Measurements from ENCODE around the gene ZNF600.
"Not testable (repeated sequence)": the region's sequence is repeated elsewhere in the genome, so short reads cannot be mapped to it uniquely, and the experiment has no call there.

Gene ZNF600
- 27.2 reads per million, percentile 54 among the genes with 10 or more reads in this experiment for total RNA-seq

GRCh38 chr19:52786464-52787354 is at the start of gene ZNF600:
Gene ZNF600 (minus strand): TSS chr19:52786791. CDS start chr19:52778888, 7,903 bp downstream.
- DNase-seq, result peak; percentile 75

DNA sequence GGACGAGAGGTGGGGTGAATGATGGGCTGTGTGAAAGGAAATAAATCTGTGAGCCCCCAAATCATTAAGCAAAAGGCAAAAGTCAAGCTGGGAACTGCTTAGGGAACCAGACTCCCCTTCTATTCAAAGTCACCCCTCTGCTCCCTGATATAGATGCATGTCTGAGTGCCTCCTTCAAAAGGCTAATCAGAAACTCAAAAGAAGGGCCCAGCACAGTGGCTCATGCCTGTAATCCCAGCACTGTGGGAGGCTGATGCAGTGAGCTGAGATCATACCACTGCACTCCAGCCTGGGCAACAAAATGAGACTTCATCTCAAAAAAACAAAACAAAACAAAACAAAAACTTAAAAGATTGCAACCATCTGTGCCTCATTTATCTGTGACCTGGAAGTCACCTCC is 47.7 kb upstream of the ZNF600 start:
- not testable (repeated sequence) for DNase-seq

GRCh38 chr19:52833541-52833940 is 47.0 kb upstream of the ZNF600 start:
- DNase-seq, result not testable (repeated sequence)

- DNase-seq, result not testable (repeated sequence)
Observed at GRCh38 chr19:52829866-52830265, 43.3 kb upstream of the ZNF600 start.

DNA sequence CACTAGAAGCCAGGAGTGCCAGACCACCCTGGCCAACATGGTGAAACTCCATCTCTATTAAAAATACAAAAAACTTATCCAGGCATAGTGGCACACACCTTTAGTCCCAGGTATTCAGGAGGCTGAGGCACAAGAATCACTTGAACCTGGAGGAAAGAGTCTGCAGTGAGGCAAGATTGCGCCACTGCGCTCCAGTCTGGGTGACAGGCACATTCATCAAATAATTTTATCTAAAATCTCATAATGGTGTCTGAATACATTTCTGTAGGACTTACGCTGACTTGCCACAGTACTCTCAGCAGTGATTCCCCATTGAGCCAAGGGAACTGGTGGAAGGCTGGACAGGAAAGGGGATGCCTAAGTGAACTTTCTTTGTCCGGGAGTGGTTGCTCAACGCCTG is 39.2 kb upstream of the ZNF600 start:
- DNase-seq, result no peak

DNA sequence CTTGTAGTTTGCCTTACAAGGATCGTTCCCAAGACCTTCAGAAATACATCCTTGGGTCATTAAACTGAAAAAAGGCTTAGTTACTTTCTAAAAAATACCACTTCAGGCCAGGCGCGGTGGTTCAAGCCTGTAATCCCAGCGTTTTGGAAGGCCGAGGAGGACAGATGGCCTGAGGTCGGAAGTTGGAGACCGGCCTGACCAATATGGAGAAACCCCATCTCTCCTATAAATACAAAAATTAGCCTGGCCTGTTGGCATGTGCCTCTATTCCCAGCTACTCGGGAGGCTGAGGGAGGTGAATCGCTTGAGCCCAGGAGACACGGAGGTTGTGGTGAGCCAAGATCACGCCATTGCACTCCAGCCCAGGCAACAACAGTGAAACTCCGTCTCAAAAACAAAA is 37.1 kb upstream of the ZNF600 start:
- no peak for DNase-seq

DNA sequence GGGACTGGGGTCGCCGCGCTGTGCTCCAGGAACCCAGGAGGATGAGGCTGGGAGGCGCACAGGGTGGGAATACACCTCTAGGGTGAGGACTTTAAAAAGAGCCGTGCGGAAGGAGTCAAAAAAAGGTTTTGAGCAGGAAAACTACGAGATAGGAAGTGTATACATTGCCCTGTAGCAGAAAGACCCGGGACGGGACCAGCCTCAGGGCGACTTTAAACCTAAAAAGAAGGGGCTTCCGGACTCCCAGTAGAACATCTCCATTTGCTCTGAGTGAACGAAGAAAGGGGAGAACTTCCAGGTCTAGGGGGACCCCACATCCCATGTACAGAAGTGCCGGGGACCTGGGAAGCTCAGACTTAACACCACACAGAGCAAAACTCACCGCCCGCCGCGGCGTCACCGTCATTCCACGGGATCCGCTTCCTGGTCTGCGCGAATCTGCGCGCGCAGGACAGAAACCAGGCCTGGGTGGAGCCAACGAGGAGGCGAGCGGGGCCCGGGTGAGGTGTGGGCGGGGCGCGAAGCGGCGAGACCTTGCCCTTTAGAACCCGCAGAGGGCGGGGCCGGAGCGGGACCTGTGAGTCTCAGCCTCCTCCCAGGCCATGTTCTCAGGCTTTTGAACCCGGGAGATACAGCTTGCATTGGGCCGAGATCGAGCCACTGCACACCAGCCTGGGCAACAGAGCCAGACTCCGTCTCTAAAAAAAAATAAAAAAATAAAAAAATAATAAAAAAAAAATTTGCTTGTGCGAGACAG is 34.8 kb upstream of the ZNF600 start, which contains the start of gene ZNF28:
TSS of gene ZNF28 (minus strand) at position 430 of the 757 bp plus-strand sequence. CDS start 3,675 bp downstream, outside the sequence.
- peak; percentile 38 for DNase-seq

DNA sequence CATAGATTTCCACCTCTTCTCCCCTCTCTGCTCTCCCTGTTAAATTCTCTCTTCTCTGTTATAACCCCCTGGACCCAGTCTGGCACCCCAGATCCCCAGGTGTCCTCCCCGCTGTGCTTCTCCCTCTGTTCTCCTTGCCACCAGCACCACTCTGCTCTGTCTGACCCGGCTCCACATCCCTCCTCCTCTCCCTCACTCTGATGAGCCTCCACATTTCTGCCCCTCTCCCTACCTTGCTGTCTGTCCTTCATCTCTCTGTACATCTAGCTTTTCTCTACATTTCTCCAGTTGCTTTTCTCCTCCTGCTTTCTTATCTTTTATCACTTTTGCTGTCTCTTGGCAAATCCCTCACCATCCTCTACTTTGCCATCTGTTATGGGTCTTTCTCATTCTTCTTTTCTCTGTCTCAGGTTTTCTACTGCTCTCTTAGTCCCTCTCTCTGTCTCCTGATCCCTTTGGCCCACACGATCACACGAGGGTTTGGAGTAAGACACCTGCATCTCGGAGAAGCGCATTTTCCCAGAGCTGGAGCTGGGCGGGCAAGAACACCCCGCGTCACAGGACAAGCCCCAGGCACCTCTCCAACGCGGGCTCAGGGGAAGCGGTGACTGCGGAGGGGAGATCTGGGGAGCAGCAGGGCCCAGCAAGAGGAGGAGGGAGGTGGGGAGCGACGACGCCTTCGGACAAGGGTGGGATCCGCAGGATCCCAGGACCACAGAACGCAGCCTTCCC is 34.0 kb upstream of the ZNF600 start:
- DNase-seq, result not testable (repeated sequence)

- DNase-seq, result no peak
Observed at GRCh38 chr19:52809801-52810200, 23.2 kb upstream of the ZNF600 start.

DNA sequence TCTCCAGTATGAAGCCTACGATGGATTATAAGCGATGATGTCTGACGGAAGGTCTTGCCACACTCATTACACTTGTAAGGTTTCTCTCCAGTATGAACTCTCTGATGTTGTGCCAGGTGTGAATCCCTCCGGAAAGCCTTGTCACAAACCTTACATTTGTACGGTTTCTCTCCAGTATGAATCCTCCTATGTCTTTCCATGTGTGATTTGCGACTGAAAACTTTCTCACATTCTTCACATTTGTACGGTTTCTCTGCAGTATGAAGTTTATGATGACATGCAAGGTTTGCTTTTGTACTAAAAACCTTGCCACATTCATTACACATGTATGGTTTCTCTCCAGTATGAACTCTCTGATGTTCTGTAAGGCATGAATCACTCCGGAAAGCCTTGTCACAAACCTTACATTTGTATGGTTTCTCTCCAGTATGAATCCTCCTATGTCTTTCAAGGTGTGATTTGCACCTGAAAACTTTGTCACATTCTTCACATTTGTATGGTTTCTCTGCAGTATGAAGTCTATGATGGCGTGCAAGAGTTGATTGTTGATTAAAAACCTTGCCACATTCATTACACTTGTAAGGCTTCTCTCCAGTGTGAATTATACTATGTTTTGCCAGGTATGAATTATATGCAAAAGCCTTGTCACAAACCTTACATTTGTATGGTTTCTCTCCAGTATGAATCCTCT is 13.5 kb upstream of the ZNF600 start:
- not testable (repeated sequence) for DNase-seq

GRCh38 chr19:52789440-52789839 is 2.8 kb upstream of the ZNF600 start:
- DNase-seq, result no peak

GRCh38 chr19:52786078-52786463 is 520 bp downstream of the ZNF600 start:
- DNase-seq, result no peak

DNA sequence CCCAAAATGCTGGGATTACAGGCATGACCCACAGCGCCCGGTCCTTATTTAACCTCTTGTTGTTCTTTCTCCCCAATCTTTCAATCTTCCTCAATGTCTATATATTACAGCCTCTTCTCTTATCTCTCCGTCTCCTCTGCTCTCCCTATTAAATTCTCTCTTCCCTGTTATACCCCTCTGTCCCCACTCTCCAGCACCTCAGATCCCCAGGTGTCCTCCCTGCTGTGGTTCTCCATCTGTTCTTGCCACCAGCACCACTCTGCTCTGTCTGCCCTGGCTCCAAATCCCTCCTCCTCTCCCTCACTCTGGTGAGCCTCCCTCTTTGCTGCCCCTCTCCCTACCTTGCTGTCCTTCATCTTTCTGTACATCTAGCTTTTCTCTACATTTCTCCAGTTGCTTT is 1.1 kb downstream of the ZNF600 start:
- no peak for DNase-seq

- not testable (repeated sequence) for DNase-seq
Observed at GRCh38 chr19:52782864-52783263, 3.7 kb downstream of the ZNF600 start.

DNA sequence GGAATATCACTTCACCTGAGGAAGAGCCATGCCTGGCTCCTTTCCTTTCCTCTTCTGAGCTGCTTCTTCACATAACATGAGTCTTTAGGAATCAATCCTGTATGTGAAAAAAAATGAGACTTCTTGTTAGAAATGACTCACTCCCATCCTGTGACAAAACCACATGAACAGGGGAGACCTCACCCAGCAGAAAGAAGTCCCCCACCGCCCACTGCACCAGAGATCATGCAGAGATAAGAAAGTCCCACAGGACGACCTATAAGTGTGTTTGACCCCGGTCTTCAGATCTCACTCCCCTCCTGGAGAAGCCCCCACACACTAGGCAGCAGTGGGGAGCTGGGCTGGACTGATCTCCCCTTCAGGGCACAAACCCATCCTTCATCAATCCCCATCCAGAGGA is 7.8 kb downstream of the ZNF600 start:
- DNase-seq, result peak; percentile 3

GRCh38 chr19:52756447-52756846 is 30.1 kb downstream of the ZNF600 start:
- not testable (repeated sequence) for DNase-seq

- DNase-seq, result no peak
Observed at GRCh38 chr19:52749780-52750179, 36.8 kb downstream of the ZNF600 start.

DNA sequence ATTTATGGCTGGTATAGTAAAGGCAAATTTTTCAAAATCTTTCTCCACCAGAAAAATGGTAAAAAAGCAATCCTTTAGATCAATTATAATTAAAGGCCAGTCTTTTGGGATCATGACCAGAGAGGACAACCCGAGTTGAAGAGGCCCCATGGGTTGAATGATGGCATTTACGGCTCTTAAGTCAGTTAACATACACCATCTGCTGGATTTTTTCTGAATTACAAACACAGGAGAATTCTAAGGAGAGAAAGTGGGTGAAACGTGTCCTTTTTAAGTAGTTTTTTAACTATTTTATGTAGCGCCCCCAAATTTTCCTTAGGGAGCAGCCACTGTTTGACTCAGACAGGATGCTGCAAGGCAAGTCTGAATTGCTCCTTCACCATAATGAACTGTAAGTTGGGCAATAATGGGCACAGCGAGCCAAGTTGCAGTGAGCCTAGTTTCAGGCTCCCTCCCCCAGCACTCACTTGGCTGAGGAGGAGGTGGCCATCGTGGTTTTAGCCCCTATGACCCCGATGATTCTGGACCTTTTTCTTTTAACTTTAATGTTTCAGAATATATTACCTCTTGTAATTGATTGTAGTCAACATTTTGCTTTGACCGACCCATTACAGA is 38.1 kb downstream of the ZNF600 start:
- DNase-seq, result no peak

GRCh38 chr19:52745919-52746318 is 40.7 kb downstream of the ZNF600 start:
- DNase-seq, result not testable (repeated sequence)

DNA sequence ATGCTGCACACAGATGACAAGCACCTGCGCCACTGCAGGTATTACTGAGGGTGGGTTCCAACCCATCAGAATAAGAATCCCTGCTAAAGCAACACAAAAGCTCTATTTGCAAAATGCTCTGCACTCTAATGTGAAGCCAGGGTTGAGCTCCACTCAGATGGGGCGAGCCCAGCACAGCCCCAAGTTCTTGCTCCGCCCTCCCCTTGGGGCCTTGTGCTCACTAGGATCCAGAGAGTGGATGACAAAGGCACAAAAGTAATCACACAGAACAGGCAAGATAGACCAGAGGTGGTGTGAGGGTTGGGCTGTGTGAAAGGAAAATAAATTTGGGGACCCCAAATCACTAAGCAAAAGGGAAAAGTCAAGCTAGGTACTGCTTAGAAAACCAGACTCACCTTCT is 43.5 kb downstream of the ZNF600 start:
- DNase-seq, result no peak

DNA sequence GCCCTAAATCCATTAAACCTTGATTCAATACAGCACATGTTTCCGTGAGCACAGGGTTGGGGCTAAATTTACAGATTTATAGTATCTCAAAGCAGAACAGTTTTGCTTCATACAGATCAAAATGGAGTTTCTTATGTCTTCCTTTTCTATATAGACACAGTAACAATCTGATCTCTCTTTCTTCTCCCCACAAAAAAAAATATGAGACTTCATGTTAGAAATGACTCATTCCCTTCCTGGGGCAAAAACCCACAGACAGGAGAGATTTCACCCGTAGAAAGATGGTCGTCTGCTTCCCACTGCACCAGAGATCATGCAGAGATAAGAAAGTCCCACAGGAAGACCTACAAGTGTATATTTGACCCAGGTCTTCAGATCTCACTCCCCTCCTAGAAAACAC is 44.1 kb downstream of the ZNF600 start:
- DNase-seq, result no peak

All from effector CD4-positive, alpha-beta T cell (primary cell).